ENCODE measurements around the gene LYSMD2. TPM values are rescaled to one million over a fixed set of nuclear protein-coding genes. Genes with fewer than 3 reads are reported as not detected.
"Not testable (repeated sequence)": the region's sequence is repeated elsewhere in the genome, so short reads cannot be mapped to it uniquely, and the experiment has no call there.

The LYSMD2 gene
- total and polyA plus RNA-seq, 9 of the 15 experiments (the other 6 are each of a cell fraction or from before 2014, with no cell fraction given): 4.3 to 30.3 (median 9.8) TPM

GRCh38 chr15:51737522-51738305 is at the start of gene LYSMD2 (continued):
- TF ChIP-seq, protein P1, sequence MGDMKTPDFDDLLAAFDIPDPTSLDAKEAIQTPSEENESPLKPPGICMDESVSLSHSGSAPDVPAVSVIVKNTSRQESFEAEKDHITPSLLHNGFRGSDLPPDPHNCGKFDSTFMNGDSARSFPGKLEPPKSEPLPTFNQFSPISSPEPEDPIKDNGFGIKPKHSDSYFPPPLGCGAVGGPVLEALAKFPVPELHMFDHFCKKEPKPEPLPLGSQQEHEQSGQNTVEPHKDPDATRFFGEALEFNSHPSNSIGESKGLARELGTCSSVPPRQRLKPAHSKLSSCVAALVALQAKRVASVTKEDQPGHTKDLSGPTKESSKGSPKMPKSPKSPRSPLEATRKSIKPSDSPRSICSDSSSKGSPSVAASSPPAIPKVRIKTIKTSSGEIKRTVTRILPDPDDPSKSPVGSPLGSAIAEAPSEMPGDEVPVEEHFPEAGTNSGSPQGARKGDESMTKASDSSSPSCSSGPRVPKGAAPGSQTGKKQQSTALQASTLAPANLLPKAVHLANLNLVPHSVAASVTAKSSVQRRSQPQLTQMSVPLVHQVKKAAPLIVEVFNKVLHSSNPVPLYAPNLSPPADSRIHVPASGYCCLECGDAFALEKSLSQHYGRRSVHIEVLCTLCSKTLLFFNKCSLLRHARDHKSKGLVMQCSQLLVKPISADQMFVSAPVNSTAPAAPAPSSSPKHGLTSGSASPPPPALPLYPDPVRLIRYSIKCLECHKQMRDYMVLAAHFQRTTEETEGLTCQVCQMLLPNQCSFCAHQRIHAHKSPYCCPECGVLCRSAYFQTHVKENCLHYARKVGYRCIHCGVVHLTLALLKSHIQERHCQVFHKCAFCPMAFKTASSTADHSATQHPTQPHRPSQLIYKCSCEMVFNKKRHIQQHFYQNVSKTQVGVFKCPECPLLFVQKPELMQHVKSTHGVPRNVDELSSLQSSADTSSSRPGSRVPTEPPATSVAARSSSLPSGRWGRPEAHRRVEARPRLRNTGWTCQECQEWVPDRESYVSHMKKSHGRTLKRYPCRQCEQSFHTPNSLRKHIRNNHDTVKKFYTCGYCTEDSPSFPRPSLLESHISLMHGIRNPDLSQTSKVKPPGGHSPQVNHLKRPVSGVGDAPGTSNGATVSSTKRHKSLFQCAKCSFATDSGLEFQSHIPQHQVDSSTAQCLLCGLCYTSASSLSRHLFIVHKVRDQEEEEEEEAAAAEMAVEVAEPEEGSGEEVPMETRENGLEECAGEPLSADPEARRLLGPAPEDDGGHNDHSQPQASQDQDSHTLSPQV (IDR thresholded peaks at IDR 0.05): peak; percentile 73; the same call in 1 of the 2 replicates
- no peak for TF ChIP-seq NFATC3 (IDR thresholded peaks at IDR 0.05)
- peak; percentile 26; the same call in 1 of the 2 replicates for TF ChIP-seq ATF7 (IDR thresholded peaks at IDR 0.05)
- no peak for TF ChIP-seq ZNF347 (CRISPR knock-in tag; IDR thresholded peaks at IDR 0.05; ENCODE audit: low read depth)
- no peak for TF ChIP-seq ZNF217 (CRISPR knock-in tag; IDR thresholded peaks at IDR 0.05)
- peak; percentile 47; the same call in 1 of the 2 replicates for TF ChIP-seq NFIC (IDR thresholded peaks at IDR 0.05)

GRCh38 chr15:51787130-51787529 is 49.7 kb upstream of the LYSMD2 start:
- H3K9ac ChIP-seq (ENCODE audit: insufficient read depth in 1 of 2, low read depth in 2 of 2, low read length in 2 of 2); H3K27me3 ChIP-seq (ENCODE audit: control insufficient read depth in 2 of 2, insufficient read depth in 2 of 2, low read length in 2 of 2); BruUV-seq (replicated peaks); H2AFZ ChIP-seq (ENCODE audit: low read depth, low read length); in situ Hi-C loops (cut with MboI); CTCF ChIA-PET (ENCODE audit: low intra/inter-chr PET ratio); ATAC-seq; DNase-seq (ENCODE audit: extremely low read depth in 1 of 4, low spot score in 3 of 4); H3K9me3 ChIP-seq (replicated peaks; ENCODE audit: control insufficient read depth, insufficient read depth, low read depth, low read length); H3K27ac ChIP-seq (ENCODE audit: extremely low read depth, low read depth, low read length); H3K4me3 ChIP-seq; H3K79me2 ChIP-seq (ENCODE audit: control insufficient read depth, insufficient read depth, low read length); H3K9me1 ChIP-seq (ENCODE audit: control insufficient read depth, insufficient read depth, low read length); H3K4me1 ChIP-seq (replicated peaks in 1 of 2; ENCODE audit: control insufficient read depth in 2 of 2, insufficient read depth in 2 of 2, low read length in 2 of 2); H4K20me1 ChIP-seq (replicated peaks; ENCODE audit: control insufficient read depth, insufficient read depth, low read length); H3K36me3 ChIP-seq (ENCODE audit: control insufficient read depth, insufficient read depth, low read length); FAIRE-seq; H3K4me2 ChIP-seq (ENCODE audit: insufficient read depth, low read length): not testable (repeated sequence)
- POLR2A ChIA-PET: interaction anchor here (1.4 kb wide), 1 partner anchor 10 kb away, joined by 3 read pairs; no protein-coding TSS in a partner anchor
- intact Hi-C loops (cut with micrococcal nuclease): loop anchor here (10.0 kb wide), 1 partner anchor 288 kb away; no protein-coding TSS in a partner anchor
- WGBS (ENCODE audit: insufficient coverage, low coverage, missing lambda C conversion rate): 82% methylated on average over 11 of the region's 11 CpGs

Measured in K562 (cell line).